ENCODE data around the gene ARHGAP11A.
A peak's percentile ranks its signal among the peaks of the same experiment; 100 is the strongest.

ARHGAP11A gene

GRCh38 chr15:32688151-32688639, 72.9 kb downstream of the ARHGAP11A start:
- peak; percentile 62 for DNase-seq
